PFSK-1 (cell line): ENCODE measurements around the gene STX11.

Experiments used
- FOXP2 ChIP-seq: optimal IDR thresholded peaks from 2 replicates; pipeline ENCODE3; 2011; ENCODE audit warnings: borderline replicate concordance, control low read depth, inconsistent platforms; ENCODE audit not compliant: insufficient read depth; ENCODE audit errors: extremely low read length, extremely low read depth
- POLR2AphosphoS5 ChIP-seq: IDR thresholded peaks from 2 replicates; pipeline ENCODE4 v1.6.1; 2012; ENCODE audit warnings: low read depth, mild to moderate bottlenecking, control low read depth, low read length, moderate library complexity
- SIN3A ChIP-seq: IDR thresholded peaks from 2 replicates; pipeline ENCODE4 v1.6.1; 2012; ENCODE audit warnings: mild to moderate bottlenecking, low read length, moderate library complexity, borderline replicate concordance; ENCODE audit not compliant: insufficient read depth

- TF ChIP-seq FOXP2 = no peak
- TF ChIP-seq POLR2AphosphoS5 = no peak
- TF ChIP-seq SIN3A = no peak
Observed at GRCh38 chr6:144162977-144163376, 12.7 kb downstream of the STX11 start.
